ENCODE measurements around the gene SMG6.

The SMG6 gene

DNA sequence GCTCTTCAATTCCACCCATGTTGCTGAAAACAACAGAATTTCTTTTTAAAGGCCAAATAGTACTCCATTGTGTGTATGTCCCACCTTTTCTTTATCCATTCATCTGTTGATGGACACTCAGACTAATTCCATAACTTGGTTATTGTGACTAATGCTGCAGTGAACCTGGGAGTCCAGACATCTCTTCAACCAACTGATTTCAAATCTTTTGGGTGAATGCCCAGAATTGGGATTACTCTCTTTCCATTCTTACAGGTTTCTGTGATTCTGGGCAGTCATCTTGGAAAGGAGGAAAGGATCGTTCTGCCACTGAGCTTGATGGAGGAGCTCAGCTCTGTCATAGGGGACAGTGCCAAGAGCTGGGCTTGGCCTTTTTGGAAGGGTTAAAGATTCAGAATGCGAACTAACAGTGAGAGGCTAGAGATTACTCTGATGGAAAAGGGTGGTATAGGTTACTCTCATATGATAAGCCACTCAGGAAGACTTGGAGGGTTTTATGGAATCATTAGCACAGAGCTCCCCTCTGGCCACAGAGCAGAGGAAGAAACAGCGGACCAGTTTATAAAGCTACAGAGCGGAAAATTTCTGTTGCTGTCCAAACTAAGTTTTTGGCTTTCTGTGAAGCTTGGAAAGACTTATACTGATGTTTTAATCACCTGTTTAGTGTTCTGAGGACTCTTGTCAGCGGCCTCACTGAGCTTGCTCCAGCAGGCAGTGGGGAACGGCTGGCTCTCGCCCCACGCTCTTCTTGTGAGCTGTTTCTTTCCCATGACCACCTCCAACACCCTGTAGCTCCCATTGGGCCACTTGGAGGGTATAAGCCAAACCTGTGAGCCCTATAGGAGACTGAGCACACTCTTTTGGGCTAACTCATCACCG lies 200.4 kb downstream of the SMG6 start:
- no peak for DNase-seq (ENCODE audit: low read depth)

GRCh38 chr17:2101448-2102257 lies 201.9 kb downstream of the SMG6 start:
- no peak for DNase-seq (ENCODE audit: low read depth)

- no peak for DNase-seq (ENCODE audit: low read depth)
Measured at GRCh38 chr17:2095536-2095910, 208.1 kb downstream of the SMG6 start.

DNA sequence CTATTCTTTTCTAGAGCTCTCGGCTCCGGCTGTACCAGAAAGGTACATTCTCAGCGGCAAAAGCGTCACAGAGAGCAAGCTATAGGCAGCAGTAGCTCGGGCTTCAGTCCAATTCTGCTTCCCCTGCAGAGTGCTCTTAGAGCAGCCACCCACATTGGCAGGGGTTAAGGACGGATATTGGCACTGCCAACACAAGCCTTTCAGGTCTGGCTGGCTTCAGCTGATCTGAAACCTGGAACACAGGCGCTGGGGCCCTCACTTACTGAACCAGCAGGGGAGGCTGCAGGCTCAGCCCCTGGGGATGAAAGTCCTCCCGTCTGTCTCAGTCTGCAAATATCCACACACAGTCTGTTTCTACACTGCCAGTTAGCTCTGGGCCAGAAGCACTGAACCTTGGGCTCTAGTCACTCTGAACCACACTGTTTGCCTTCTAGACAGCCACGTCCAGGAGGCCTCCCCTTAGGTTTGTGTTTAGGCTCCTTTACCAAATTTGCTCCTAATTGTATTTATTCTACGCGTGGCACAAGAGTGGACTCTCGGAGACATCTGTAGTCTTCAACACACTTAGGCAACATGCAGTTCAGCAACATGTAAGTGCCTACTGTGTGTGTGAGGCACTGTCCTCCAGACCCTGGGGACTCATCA lies 208.6 kb downstream of the SMG6 start:
- no peak for DNase-seq (ENCODE audit: low read depth)

DNA sequence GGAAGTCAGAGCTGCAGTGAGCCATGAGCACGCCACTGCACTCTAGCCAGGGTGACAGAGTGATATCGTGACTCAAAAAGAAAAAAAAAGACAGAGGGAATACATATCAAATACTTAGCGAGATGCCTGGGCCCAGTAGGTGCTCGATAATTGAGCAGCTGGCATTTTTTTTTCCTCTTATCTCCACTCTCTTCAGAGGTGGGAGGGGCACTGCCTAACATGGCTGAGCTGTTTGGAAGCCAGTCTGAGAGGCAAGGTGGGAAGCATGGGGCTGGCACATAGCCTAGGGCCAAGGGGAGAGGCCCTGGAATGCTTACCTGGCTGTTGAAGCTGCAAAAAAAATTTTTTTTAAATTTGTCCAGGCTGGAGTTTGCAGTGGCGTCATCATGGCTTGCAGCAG lies 210.2 kb downstream of the SMG6 start:
- DNase-seq (ENCODE audit: low read depth), result no peak

GRCh38 chr17:2092253-2092652 lies 211.3 kb downstream of the SMG6 start:
- no peak for DNase-seq (ENCODE audit: low read depth)

- no peak for DNase-seq (ENCODE audit: low read depth)
Measured at GRCh38 chr17:2090804-2091534, 212.6 kb downstream of the SMG6 start.

DNA sequence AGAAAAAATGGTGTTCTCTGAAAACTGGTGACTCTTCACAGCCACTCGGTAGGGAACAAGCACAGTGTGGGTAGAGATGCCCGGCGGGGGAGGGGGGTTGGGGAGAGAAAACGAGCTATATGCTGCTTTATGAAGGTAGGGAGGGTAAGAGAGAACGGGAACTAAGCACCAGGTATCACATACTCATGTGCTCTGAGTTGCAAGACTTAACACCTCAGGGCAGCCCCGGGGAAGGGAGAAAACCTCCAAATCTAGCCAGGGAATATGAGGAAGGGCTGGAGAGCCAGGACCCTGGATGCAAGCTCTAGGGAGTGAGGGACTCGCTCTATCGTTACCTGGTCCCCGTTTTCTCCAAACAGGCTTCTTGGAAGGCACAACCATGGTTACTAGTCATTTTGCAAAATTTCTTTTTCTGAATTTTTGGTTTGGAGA lies 213.4 kb downstream of the SMG6 start:
- no peak for DNase-seq (ENCODE audit: low read depth)

DNA sequence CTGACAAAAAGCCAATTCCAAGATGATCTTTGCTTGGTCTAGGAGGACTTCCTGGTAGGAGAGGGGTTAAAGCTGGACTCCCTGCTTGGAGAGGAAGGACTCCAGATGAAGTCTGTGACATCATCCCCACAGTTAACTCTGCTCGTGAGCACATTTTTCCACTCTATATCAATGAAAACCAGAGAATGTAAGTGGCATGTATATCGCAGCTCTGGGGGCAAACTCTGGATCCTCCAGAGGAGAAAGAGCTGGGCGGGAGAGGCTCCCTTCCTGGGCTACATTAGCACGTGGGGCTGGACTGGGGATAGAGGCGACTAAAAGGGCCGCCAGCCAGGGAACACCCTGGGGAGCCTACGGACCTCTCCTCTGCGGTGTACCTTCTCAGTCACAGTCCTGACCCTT lies 214.6 kb downstream of the SMG6 start:
- DNase-seq (ENCODE audit: low read depth), result no peak

- no peak for DNase-seq (ENCODE audit: low read depth)
Measured at GRCh38 chr17:2087597-2088211, 215.9 kb downstream of the SMG6 start.

- no peak for DNase-seq (ENCODE audit: low read depth)
Measured at GRCh38 chr17:2086306-2086705, 217.3 kb downstream of the SMG6 start.

DNA sequence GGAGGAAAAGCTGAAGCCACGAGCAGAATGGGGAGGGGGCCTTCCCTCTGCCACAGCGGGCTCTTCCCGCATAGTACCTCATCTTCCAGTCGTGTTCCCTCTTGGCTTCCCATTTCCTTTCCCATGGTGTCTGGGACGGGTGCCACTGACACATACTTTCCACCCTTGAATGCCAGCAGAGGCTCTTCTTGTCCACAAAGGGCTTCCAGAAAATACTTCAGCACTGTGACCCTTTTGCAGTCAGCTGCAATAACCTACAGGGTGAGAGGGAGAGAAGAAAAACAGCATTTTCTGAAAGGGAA lies 218.0 kb downstream of the SMG6 start:
- no peak for DNase-seq (ENCODE audit: low read depth)

GRCh38 chr17:2084766-2085647 lies 218.6 kb downstream of the SMG6 start:
- no peak for DNase-seq (ENCODE audit: low read depth)

GRCh38 chr17:2084036-2084765 lies 219.4 kb downstream of the SMG6 start:
- no peak for DNase-seq (ENCODE audit: low read depth)

DNA sequence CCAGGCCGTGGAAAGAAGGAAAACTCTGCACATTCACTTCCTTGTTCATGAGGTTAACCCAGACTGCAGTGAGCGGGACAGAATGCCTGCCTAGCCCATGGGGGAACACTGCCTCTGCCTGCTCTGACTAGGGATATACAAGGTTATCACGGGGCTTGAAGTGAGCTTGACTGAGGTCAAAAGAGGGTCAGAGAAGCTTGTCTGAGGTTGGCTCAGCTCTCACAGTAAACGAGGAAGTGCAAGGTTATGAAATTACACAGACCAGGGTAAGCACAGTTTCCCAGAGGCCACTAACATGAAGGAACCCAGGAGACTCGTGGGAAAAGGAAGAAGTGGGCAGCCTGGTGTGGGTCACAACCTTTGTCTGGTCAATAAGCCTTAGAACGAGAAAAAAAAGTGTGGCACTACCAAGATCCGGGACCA lies 220.0 kb downstream of the SMG6 start:
- DNase-seq (ENCODE audit: low read depth), result no peak

- no peak for DNase-seq (ENCODE audit: low read depth)
Measured at GRCh38 chr17:2082003-2082781, 221.4 kb downstream of the SMG6 start.

GRCh38 chr17:2081564-2081963 lies 222.0 kb downstream of the SMG6 start:
- DNase-seq (ENCODE audit: low read depth), result no peak

- no peak for DNase-seq (ENCODE audit: low read depth)
Measured at GRCh38 chr17:2077040-2077439, 226.5 kb downstream of the SMG6 start.
